ENCODE measurements around the gene GARRE1. TPM values are rescaled to one million over a fixed set of nuclear protein-coding genes. Genes with fewer than 3 reads are reported as not detected.

Gene GARRE1
- total RNA-seq, 1 experiment from 2014 or later = 23.3 TPM

DNA sequence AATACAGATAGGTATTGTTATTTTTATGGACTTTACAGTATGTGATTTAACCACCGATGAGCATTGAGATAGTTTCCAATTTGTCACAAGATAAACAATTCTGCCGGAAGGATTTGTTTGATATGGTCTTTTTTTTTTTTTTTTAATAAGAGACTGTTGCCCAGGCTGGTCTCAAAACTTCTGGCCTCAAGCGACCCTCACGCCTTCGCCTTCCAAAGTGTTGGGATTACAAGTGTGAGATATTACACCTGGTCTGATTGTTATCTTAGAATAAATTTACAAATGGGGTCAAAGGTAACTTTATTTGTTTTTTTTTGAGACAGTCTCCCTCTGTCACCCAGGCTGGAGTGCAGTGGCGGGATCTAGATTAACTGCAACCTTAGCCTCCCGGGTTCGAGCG, 1.2 kb downstream of the GARRE1 start:
- peak overlapping the region; percentile 76 for H2AFZ ChIP-seq
- H3K36me3 ChIP-seq (ENCODE audit: low read depth) = 0 out of 2 replicates have a peak, but pooled peaks cover 4% of the 10 kb centered on the region
- no peaks in the 10 kb centered on the region; the same call in 1 of the 2 replicates for H3F3A ChIP-seq (ENCODE audit: insufficient read depth, low read depth)
- H4K20me1 ChIP-seq (ENCODE audit: insufficient read depth) = peaks cover 10% of the 10 kb centered on the region; the same call in 1 of the 2 replicates
- peaks cover 25% of the 10 kb centered on the region; the same call in 1 of the 2 replicates for H3K79me2 ChIP-seq (ENCODE audit: low read depth)
- intact Hi-C loops (cut with micrococcal nuclease; ENCODE audit: unreplicated experiment) = loop anchor here (10.0 kb wide), 1 partner anchor 59 kb away; no protein-coding TSS in a partner anchor
- POLR2A ChIA-PET (ENCODE audit: unreplicated experiment) = no interaction called here
- BruUV-seq (replicated peaks) = TSS peak; percentile 46
- peak overlapping the region; percentile 97 for H3K4me2 ChIP-seq
- H3K27me3 ChIP-seq (ENCODE audit: insufficient read depth, low read depth) = no peaks in the 10 kb centered on the region
- H3K4me1 ChIP-seq (replicated peaks; ENCODE audit: insufficient read depth) = peaks cover 22% of the 10 kb centered on the region
- TF ChIP-seq CTCF (conservative IDR thresholded peaks at IDR 0.05) = no peak
- TF ChIP-seq EZH2 (IDR thresholded peaks at IDR 0.05; ENCODE audit: low read depth) = no peak
- CTCF ChIA-PET = no interaction called here
- no peaks in the 10 kb centered on the region for H3K9me2 ChIP-seq (ENCODE audit: insufficient read depth)
- no peaks in the 10 kb centered on the region for H3K9me3 ChIP-seq (ENCODE audit: insufficient read depth, low read depth)
- DNase-seq = no peak
- H3K27ac ChIP-seq = no peak overlapping the region; the same call in 1 of the 2 replicates
- H3K4me3 ChIP-seq = peak overlapping the region; percentile 89

GRCh38 chr19:34256835-34257558, 2.6 kb downstream of the GARRE1 start:
- ChIA-PET POLR2A (ENCODE audit: unreplicated experiment) (no interaction called here), CTCF (interaction anchor here (0.7 kb wide), 1 partner anchor 49 kb away, joined by 8 read pairs; no protein-coding TSS in a partner anchor)
- intact Hi-C loops (cut with micrococcal nuclease; ENCODE audit: unreplicated experiment) = loop anchor here (10.0 kb wide), 1 partner anchor 58 kb away; no protein-coding TSS in a partner anchor
- no peaks in the 10 kb centered on the region for H3K9me2 ChIP-seq (ENCODE audit: insufficient read depth)
- H3K4me1 ChIP-seq (replicated peaks; ENCODE audit: insufficient read depth) = peaks cover 36% of the 10 kb centered on the region
- 0 out of 2 replicates have a peak, but pooled peaks cover 4% of the 10 kb centered on the region for H3K36me3 ChIP-seq (ENCODE audit: low read depth)
- no peak for DNase-seq
- no peaks in the 10 kb centered on the region for H3K9me3 ChIP-seq (ENCODE audit: insufficient read depth, low read depth)
- H3F3A ChIP-seq (ENCODE audit: insufficient read depth, low read depth) = no peaks in the 10 kb centered on the region; the same call in 1 of the 2 replicates
- no peak for TF ChIP-seq EZH2 (IDR thresholded peaks at IDR 0.05; ENCODE audit: low read depth)
- no peak for TF ChIP-seq CTCF (conservative IDR thresholded peaks at IDR 0.05)
- H2AFZ ChIP-seq = no peak overlapping the region
- BruUV-seq (replicated peaks) = no TSS peak
- H3K27me3 ChIP-seq (ENCODE audit: insufficient read depth, low read depth) = no peaks in the 10 kb centered on the region
- no peak overlapping the region for H3K27ac ChIP-seq
- H3K79me2 ChIP-seq (ENCODE audit: low read depth) = peaks cover 37% of the 10 kb centered on the region
- H4K20me1 ChIP-seq (ENCODE audit: insufficient read depth) = peaks cover 10% of the 10 kb centered on the region; the same call in 1 of the 2 replicates
- no peak overlapping the region for H3K4me2 ChIP-seq
- no peak overlapping the region for H3K4me3 ChIP-seq

DNA sequence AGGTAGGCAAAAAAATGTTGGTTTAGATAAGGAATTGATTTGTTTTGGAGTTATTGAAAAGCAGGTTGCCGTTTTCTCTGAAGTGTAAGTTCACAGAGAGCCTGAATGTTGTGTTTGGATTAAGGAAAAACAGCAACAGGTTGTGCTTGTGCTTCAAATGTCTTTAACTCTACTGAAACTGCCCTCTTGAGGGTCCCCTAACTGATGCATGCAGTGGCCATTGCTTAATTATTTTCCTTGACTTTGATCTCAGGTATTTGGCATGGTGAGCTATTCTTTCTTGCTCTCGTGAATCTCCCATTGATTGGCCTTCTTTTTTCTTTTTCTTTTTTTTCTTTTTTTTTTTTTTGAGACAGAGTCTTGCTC, 3.2 kb downstream of the GARRE1 start:
- intact Hi-C loops (cut with micrococcal nuclease; ENCODE audit: unreplicated experiment) = loop anchor here (10.0 kb wide), 1 partner anchor 57 kb away; no protein-coding TSS in a partner anchor
- no peaks in the 10 kb centered on the region for H3K27me3 ChIP-seq (ENCODE audit: insufficient read depth, low read depth)
- H3K9me3 ChIP-seq (ENCODE audit: insufficient read depth, low read depth) = no peaks in the 10 kb centered on the region
- no peaks in the 10 kb centered on the region; the same call in 1 of the 2 replicates for H3F3A ChIP-seq (ENCODE audit: insufficient read depth, low read depth)
- no peak overlapping the region for H3K4me3 ChIP-seq
- no peak for TF ChIP-seq CTCF (conservative IDR thresholded peaks at IDR 0.05)
- no peak for TF ChIP-seq EZH2 (IDR thresholded peaks at IDR 0.05; ENCODE audit: low read depth)
- ChIA-PET CTCF (no interaction called here), POLR2A (ENCODE audit: unreplicated experiment) (no interaction called here)
- H3K9me2 ChIP-seq (ENCODE audit: insufficient read depth) = no peaks in the 10 kb centered on the region
- H3K4me1 ChIP-seq (replicated peaks; ENCODE audit: insufficient read depth) = peaks cover 37% of the 10 kb centered on the region
- H3K4me2 ChIP-seq = no peak overlapping the region
- no peak for DNase-seq
- peaks cover 37% of the 10 kb centered on the region for H3K79me2 ChIP-seq (ENCODE audit: low read depth)
- H2AFZ ChIP-seq = no peak overlapping the region
- BruUV-seq (replicated peaks) = no TSS peak
- H3K36me3 ChIP-seq (ENCODE audit: low read depth) = 0 out of 2 replicates have a peak, but pooled peaks cover 4% of the 10 kb centered on the region
- peaks cover 10% of the 10 kb centered on the region; the same call in 1 of the 2 replicates for H4K20me1 ChIP-seq (ENCODE audit: insufficient read depth)
- H3K27ac ChIP-seq = no peak overlapping the region
